GM21360 (cell line): Measurements from ENCODE around the gene MEST.
"Not testable (repeated sequence)": the region's sequence is repeated elsewhere in the genome, so short reads cannot be mapped to it uniquely, and the experiment has no call there.

Experiments
- ATAC-seq: cut with Tn5 transposase; IDR thresholded peaks from one replicate; pipeline ENCODE4 v1.9.1; 2021; ENCODE audit warnings: mild to moderate bottlenecking, moderate library complexity; ENCODE audit not compliant: unreplicated experiment

The MEST gene

GRCh38 chr7:130491841-130492522, at the start of gene MEST:
Gene MEST, plus strand, starts transcription at chr7:130492085. Its CDS starts 229 bp downstream, at chr7:130492314.
- no peak for ATAC-seq

- no peak for ATAC-seq
Measured at GRCh38 chr7:130442601-130443000, 49.3 kb upstream of the MEST start.

- ATAC-seq: no peak
Measured at GRCh38 chr7:130444234-130444633, 47.7 kb upstream of the MEST start.

GRCh38 chr7:130444751-130445407, 47.0 kb upstream of the MEST start:
- no peak for ATAC-seq

GRCh38 chr7:130446259-130446658, 45.6 kb upstream of the MEST start:
- ATAC-seq: no peak

GRCh38 chr7:130451344-130451743, 40.5 kb upstream of the MEST start:
- ATAC-seq: not testable (repeated sequence)

- ATAC-seq: no peak
Measured at GRCh38 chr7:130452951-130453350, 38.9 kb upstream of the MEST start.

GRCh38 chr7:130454959-130455358, 36.9 kb upstream of the MEST start:
- no peak for ATAC-seq

GRCh38 chr7:130458257-130458656, 33.6 kb upstream of the MEST start:
- ATAC-seq: no peak

- no peak for ATAC-seq
Measured at GRCh38 chr7:130461272-130461671, 30.6 kb upstream of the MEST start.

GRCh38 chr7:130463553-130464434, 28.1 kb upstream of the MEST start:
- ATAC-seq: no peak

- ATAC-seq: no peak
Measured at GRCh38 chr7:130468612-130469011, 23.3 kb upstream of the MEST start.

GRCh38 chr7:130471974-130472373, 19.9 kb upstream of the MEST start:
- no peak for ATAC-seq

GRCh38 chr7:130473289-130473688, 18.6 kb upstream of the MEST start:
- ATAC-seq: no peak

GRCh38 chr7:130473876-130474275, 18.0 kb upstream of the MEST start:
- no peak for ATAC-seq

GRCh38 chr7:130475776-130476175, 16.1 kb upstream of the MEST start:
- ATAC-seq: no peak

- ATAC-seq: no peak
Measured at GRCh38 chr7:130476297-130477150, 15.4 kb upstream of the MEST start.

- no peak for ATAC-seq
Measured at GRCh38 chr7:130478991-130479390, 12.9 kb upstream of the MEST start.

GRCh38 chr7:130479716-130480400, 12.0 kb upstream of the MEST start:
- ATAC-seq: no peak

- no peak for ATAC-seq
Measured at GRCh38 chr7:130481898-130482297, 10.0 kb upstream of the MEST start.
